Neural progenitor cell (in vitro differentiated cells): Measurements from ENCODE around the gene FOXO6. TPM values are rescaled to one million over a fixed set of nuclear protein-coding genes. Genes with fewer than 3 reads are reported as not detected.

Experiments used
- DNase-seq: peaks from one replicate; pipeline ENCODE4 v3.0.0-alpha.2; 2016; ENCODE audit warnings: low spot score
- H2AFZ ChIP-seq: fragments of 200-600 bp; sonication (generic); replicated peaks from 2 replicates; pipeline ENCODE4 v1.6.1; 2016; ENCODE audit warnings: antibody characterized with exemption
- H3F3A ChIP-seq: fragments of 200-600 bp; sonication (generic); 2 replicates; pipeline ENCODE4 v1.6.1; 2016; ENCODE audit warnings: antibody characterized with exemption, low read depth
- H3K27ac ChIP-seq: fragments of 200-600 bp; sonication (generic); 2 replicates; pipeline ENCODE4 v1.5.1; 2016; ENCODE audit warnings: mild to moderate bottlenecking
- H3K27me3 ChIP-seq: fragments of 200-600 bp; sonication (generic); 2 replicates; pipeline ENCODE4 v1.6.1; 2016; ENCODE audit warnings: mild to moderate bottlenecking, moderate library complexity
- H3K36me3 ChIP-seq: fragments of 200-600 bp; sonication (generic); 2 replicates; pipeline ENCODE4 v1.5.1; 2016
- H3K4me1 ChIP-seq: fragments of 200-600 bp; sonication (generic); 2 replicates; pipeline ENCODE4 v1.6.1; 2016; ENCODE audit warnings: mixed run types
- H3K4me2 ChIP-seq: fragments of 200-600 bp; sonication (generic); 2 replicates; pipeline ENCODE4 v1.6.1; 2016
- H3K4me3 ChIP-seq: fragments of 200-600 bp; sonication (generic); 2 replicates; pipeline ENCODE4 v1.5.1; 2016
- H3K79me2 ChIP-seq: fragments of 200-600 bp; sonication (generic); 2 replicates; pipeline ENCODE4 v1.6.1; 2016; ENCODE audit warnings: low read depth
- H3K9ac ChIP-seq: fragments of 200-600 bp; sonication (generic); 2 replicates; pipeline ENCODE4 v1.6.1; 2016
- H3K9me3 ChIP-seq: fragments of 200-600 bp; sonication (generic); 2 replicates; pipeline ENCODE4 v1.5.1; 2016; ENCODE audit warnings: low read depth
- H4K20me1 ChIP-seq: fragments of 200-600 bp; sonication (generic); 2 replicates; pipeline ENCODE4 v1.6.1; 2016; ENCODE audit warnings: low read depth
- H3K27ac Mint-ChIP-seq: 3 replicates; pipeline ENCODE4 v1.8.0; 2021; ENCODE audit warnings: mixed read lengths
- H3K27me3 Mint-ChIP-seq: 2 replicates; pipeline ENCODE4 v1.8.0; 2022; ENCODE audit warnings: low read depth, mild to moderate bottlenecking, inconsistent platforms, moderate library complexity, mixed read lengths; ENCODE audit not compliant: insufficient read depth
- H3K36me3 Mint-ChIP-seq: 3 replicates; pipeline ENCODE4 v1.8.0; 2021; ENCODE audit warnings: mixed read lengths
- H3K4me1 Mint-ChIP-seq: 3 replicates; pipeline ENCODE4 v1.8.0; 2021; ENCODE audit warnings: mixed read lengths
- H3K4me3 Mint-ChIP-seq: 3 replicates; pipeline ENCODE4 v1.8.0; 2021; ENCODE audit warnings: mild to moderate bottlenecking, moderate library complexity, mixed read lengths
- H3K9me3 Mint-ChIP-seq: 3 replicates; pipeline ENCODE4 v1.8.0; 2020; ENCODE audit warnings: mixed read lengths
- EZH2 ChIP-seq: fragments of 200-600 bp; sonication (generic); IDR thresholded peaks from 2 replicates; pipeline ENCODE4 v1.6.1; 2017; ENCODE audit warnings: antibody characterized with exemption, mild to moderate bottlenecking, moderate library complexity
- EZH2phosphoT487 ChIP-seq: fragments of 200-600 bp; sonication (generic); IDR thresholded peaks from 2 replicates; pipeline ENCODE4 v1.6.1; 2017; ENCODE audit warnings: antibody characterized with exemption
- total RNA-seq: library from RNA; depleted of rRNA; stranded (reverse); fragments of >200 nt; gene quantifications from 2 replicates; pipeline ENCODE4 v1.2.3, GENCODE V29; 2015; ENCODE audit warnings: low replicate concordance
- TF ChIP-seq, protein P1 (sequence below): fragments of 200-600 bp; sonication (generic); IDR thresholded peaks from 2 replicates; pipeline ENCODE4 v1.5.1; 2017; ENCODE audit warnings: antibody characterized with exemption, mild to moderate bottlenecking

The FOXO6 gene
- total RNA-seq, 1 donor from 2014 or later = not detected

GRCh38 chr1:41381692-41382479, 20.7 kb downstream of the FOXO6 start:
- H3K4me2 ChIP-seq = peak overlapping the region; percentile 84

DNA sequence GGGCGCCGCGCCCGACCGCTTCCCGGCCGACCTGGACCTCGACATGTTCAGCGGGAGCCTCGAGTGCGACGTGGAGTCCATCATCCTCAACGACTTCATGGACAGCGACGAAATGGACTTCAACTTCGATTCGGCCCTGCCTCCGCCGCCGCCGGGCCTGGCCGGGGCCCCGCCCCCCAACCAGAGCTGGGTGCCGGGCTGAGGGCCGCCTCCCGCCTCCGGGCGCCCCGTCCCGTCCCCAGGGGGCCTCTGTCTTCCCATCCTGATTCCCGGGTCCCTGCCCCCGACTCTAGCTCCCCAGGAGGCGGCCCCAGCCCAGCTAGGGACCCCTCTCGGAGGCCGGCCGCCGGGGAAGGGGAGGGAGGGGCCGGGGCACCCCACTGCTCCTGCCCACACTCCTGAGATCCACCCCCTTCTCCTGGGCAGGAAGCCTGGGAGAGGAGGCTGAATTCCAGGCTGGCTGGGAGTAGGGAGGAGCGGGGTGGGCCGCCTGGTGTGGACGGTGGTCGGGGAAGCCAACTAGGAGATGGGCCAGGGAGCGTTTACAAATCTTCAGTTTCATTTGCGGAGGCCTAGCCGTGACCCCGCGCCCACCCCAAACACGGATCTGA, 21.4 kb downstream of the FOXO6 start:
- H3K79me2 ChIP-seq = no peaks in the 10 kb centered on the region
- TF ChIP-seq EZH2phosphoT487 (peak; percentile 89), EZH2 (peak; percentile 85)
- TF ChIP-seq, protein P1, sequence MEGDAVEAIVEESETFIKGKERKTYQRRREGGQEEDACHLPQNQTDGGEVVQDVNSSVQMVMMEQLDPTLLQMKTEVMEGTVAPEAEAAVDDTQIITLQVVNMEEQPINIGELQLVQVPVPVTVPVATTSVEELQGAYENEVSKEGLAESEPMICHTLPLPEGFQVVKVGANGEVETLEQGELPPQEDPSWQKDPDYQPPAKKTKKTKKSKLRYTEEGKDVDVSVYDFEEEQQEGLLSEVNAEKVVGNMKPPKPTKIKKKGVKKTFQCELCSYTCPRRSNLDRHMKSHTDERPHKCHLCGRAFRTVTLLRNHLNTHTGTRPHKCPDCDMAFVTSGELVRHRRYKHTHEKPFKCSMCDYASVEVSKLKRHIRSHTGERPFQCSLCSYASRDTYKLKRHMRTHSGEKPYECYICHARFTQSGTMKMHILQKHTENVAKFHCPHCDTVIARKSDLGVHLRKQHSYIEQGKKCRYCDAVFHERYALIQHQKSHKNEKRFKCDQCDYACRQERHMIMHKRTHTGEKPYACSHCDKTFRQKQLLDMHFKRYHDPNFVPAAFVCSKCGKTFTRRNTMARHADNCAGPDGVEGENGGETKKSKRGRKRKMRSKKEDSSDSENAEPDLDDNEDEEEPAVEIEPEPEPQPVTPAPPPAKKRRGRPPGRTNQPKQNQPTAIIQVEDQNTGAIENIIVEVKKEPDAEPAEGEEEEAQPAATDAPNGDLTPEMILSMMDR = no peak
- peaks cover 36% of the 10 kb centered on the region for H3F3A ChIP-seq
- H3K27ac Mint-ChIP-seq = no peak overlapping the region
- H3K36me3 Mint-ChIP-seq = no peaks in the 10 kb centered on the region
- peak overlapping the region; percentile 85 for H3K4me3 Mint-ChIP-seq
- peaks cover 84% of the 10 kb centered on the region for H3K27me3 ChIP-seq
- H4K20me1 ChIP-seq = peaks cover 27% of the 10 kb centered on the region
- no peaks in the 10 kb centered on the region for H3K9me3 ChIP-seq
- peaks cover 45% of the 10 kb centered on the region for H3K4me1 ChIP-seq
- no peaks in the 10 kb centered on the region for H3K36me3 ChIP-seq
- peak overlapping the region; percentile 52 for H3K4me3 ChIP-seq
- peak; percentile 50 for DNase-seq
- H2AFZ ChIP-seq = no peak overlapping the region
- peaks cover 5% of the 10 kb centered on the region for H3K9me3 Mint-ChIP-seq
- H3K9ac ChIP-seq = no peak overlapping the region
- peaks cover 38% of the 10 kb centered on the region for H3K4me1 Mint-ChIP-seq
- H3K27ac ChIP-seq = no peak overlapping the region
- H3K4me2 ChIP-seq = peak overlapping the region; percentile 84
- peaks cover 48% of the 10 kb centered on the region for H3K27me3 Mint-ChIP-seq

More at GRCh38 chr1:41381692-41382479, 20.7 kb downstream of the FOXO6 start:
- H3K4me3 Mint-ChIP-seq = peak overlapping the region; percentile 76
- Histone ChIP-seq H2AFZ (peak overlapping the region; percentile 69), H3K79me2 (no peaks in the 10 kb centered on the region), H3F3A (peaks cover 29% of the 10 kb centered on the region), H3K4me3 (peak overlapping the region; percentile 52), H3K9ac (no peak overlapping the region), H3K27ac (no peak overlapping the region), H3K36me3 (no peaks in the 10 kb centered on the region), H4K20me1 (peaks cover 22% of the 10 kb centered on the region), H3K4me1 (peaks cover 38% of the 10 kb centered on the region), H3K27me3 (peaks cover 78% of the 10 kb centered on the region), H3K9me3 (no peaks in the 10 kb centered on the region)
- TF ChIP-seq, protein P1 = no peak
- peak; percentile 18 for TF ChIP-seq EZH2phosphoT487
- TF ChIP-seq EZH2 = peak; percentile 26
- H3K9me3 Mint-ChIP-seq = peaks cover 5% of the 10 kb centered on the region
- peaks cover 33% of the 10 kb centered on the region for H3K4me1 Mint-ChIP-seq
- no peak overlapping the region for H3K27ac Mint-ChIP-seq
- H3K36me3 Mint-ChIP-seq = no peaks in the 10 kb centered on the region
- H3K27me3 Mint-ChIP-seq = peaks cover 48% of the 10 kb centered on the region
- DNase-seq = peak; percentile 78

- no peaks in the 10 kb centered on the region for H3K79me2 ChIP-seq
- H3K9ac ChIP-seq = no peak overlapping the region
- peaks cover 5% of the 10 kb centered on the region for H3K9me3 Mint-ChIP-seq
- H3K4me2 ChIP-seq = peak overlapping the region; percentile 84
- H3K9me3 ChIP-seq = no peaks in the 10 kb centered on the region
- H3K4me3 Mint-ChIP-seq = peak overlapping the region; percentile 85
- H3K4me1 Mint-ChIP-seq = peaks cover 39% of the 10 kb centered on the region
- H3K27ac Mint-ChIP-seq = no peak overlapping the region
- peaks cover 48% of the 10 kb centered on the region for H3K27me3 Mint-ChIP-seq
- peaks cover 52% of the 10 kb centered on the region for H3K4me1 ChIP-seq
- H3K27ac ChIP-seq = no peak overlapping the region
- H3K4me3 ChIP-seq = peak overlapping the region; percentile 52
- peaks cover 40% of the 10 kb centered on the region for H3F3A ChIP-seq
- H4K20me1 ChIP-seq = peaks cover 30% of the 10 kb centered on the region
- DNase-seq = peak; percentile 52
- H2AFZ ChIP-seq = no peak overlapping the region
- no peaks in the 10 kb centered on the region for H3K36me3 Mint-ChIP-seq
- no peaks in the 10 kb centered on the region for H3K36me3 ChIP-seq
- peaks cover 84% of the 10 kb centered on the region for H3K27me3 ChIP-seq
- TF ChIP-seq EZH2phosphoT487 (peak; percentile 81), EZH2 (peak; percentile 98)
- TF ChIP-seq, protein P1 = no peak
These were observed 22.0 kb downstream of the FOXO6 start for GRCh38 chr1:41383094-41383852.
